ENCODE measurements around the gene PCBP2.

DNA sequence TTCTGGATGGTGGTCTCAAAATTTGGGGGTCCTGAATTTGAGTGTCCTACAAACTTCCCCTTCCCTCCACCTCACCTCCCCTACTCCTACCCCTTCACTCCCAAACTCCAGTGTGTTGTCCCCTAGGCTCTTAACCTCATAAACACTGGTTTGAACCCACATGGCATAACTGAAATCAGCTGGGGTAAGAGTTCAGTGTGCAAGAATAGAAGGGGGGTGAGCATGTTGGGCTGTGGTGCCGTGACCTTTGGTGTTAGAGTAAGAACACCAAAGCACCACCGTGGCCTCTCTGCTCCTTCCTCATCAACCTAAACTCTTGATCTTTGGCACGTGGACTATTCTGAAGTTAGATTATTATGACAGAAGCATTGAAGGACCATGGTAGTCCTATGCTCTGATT is 11.0 kb downstream of the PCBP2 start:
- no peak for TF ChIP-seq TAF1 (IDR thresholded peaks at IDR 0.05; ENCODE audit: borderline replicate concordance, insufficient read depth, low read length)
- TF ChIP-seq POLR2AphosphoS5 (IDR thresholded peaks at IDR 0.05; ENCODE audit: low read depth, low read length): no peak
- TF ChIP-seq, protein P1, sequence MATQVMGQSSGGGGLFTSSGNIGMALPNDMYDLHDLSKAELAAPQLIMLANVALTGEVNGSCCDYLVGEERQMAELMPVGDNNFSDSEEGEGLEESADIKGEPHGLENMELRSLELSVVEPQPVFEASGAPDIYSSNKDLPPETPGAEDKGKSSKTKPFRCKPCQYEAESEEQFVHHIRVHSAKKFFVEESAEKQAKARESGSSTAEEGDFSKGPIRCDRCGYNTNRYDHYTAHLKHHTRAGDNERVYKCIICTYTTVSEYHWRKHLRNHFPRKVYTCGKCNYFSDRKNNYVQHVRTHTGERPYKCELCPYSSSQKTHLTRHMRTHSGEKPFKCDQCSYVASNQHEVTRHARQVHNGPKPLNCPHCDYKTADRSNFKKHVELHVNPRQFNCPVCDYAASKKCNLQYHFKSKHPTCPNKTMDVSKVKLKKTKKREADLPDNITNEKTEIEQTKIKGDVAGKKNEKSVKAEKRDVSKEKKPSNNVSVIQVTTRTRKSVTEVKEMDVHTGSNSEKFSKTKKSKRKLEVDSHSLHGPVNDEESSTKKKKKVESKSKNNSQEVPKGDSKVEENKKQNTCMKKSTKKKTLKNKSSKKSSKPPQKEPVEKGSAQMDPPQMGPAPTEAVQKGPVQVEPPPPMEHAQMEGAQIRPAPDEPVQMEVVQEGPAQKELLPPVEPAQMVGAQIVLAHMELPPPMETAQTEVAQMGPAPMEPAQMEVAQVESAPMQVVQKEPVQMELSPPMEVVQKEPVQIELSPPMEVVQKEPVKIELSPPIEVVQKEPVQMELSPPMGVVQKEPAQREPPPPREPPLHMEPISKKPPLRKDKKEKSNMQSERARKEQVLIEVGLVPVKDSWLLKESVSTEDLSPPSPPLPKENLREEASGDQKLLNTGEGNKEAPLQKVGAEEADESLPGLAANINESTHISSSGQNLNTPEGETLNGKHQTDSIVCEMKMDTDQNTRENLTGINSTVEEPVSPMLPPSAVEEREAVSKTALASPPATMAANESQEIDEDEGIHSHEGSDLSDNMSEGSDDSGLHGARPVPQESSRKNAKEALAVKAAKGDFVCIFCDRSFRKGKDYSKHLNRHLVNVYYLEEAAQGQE (IDR thresholded peaks at IDR 0.05; ENCODE audit: insufficient read depth in 1 of 2, low read depth in 2 of 2, low read length in 2 of 2): no peak
- no peak for TF ChIP-seq SIN3A (IDR thresholded peaks at IDR 0.05; ENCODE audit: borderline replicate concordance, insufficient read depth, low read length)
- TF ChIP-seq FOXP2 (optimal IDR thresholded peaks at IDR 0.05; ENCODE audit: borderline replicate concordance, extremely low read depth, extremely low read length, insufficient read depth): no peak
